BLaER1 treated with 17β-estradiol and CSF1 and Interleukin-3, amounts not matched to agents 10 nM and 100 nM (cell line): ENCODE data around the gene BRD3OS.

Experiments
- H3K27ac ChIP-seq, 11 experiments: shearing (Covaris generic); formaldehyde crosslinking; 2 replicates each; pipeline ENCODE4 v1.8.1; 2022
- H3K27me3 ChIP-seq, 11 experiments: shearing (Covaris generic); formaldehyde crosslinking; 2 replicates each; pipeline ENCODE4 v1.8.1; 2022
- H3K36me3 ChIP-seq, 11 experiments: shearing (Covaris generic); formaldehyde crosslinking; 2 replicates each; pipeline ENCODE4 v1.8.1; 2022
- H3K4me1 ChIP-seq, 10 experiments: shearing (Covaris generic); formaldehyde crosslinking; 2 replicates each; pipeline ENCODE4 v1.8.1; 2022
- H3K4me2 ChIP-seq, 11 experiments: shearing (Covaris generic); formaldehyde crosslinking; 2 replicates each; pipeline ENCODE4 v1.8.1; 2022
- H3K4me3 ChIP-seq, 10 experiments: shearing (Covaris generic); formaldehyde crosslinking; 2 replicates each; pipeline ENCODE4 v1.8.1; 2022
- H3K9ac ChIP-seq, 11 experiments: shearing (Covaris generic); formaldehyde crosslinking; 2 replicates each; pipeline ENCODE4 v1.8.1; 2022
- H3K9me3 ChIP-seq, 11 experiments: shearing (Covaris generic); formaldehyde crosslinking; replicated peaks in 1 of 11; 2 replicates each; pipeline ENCODE4 v1.8.1; 2022
- H4K20me1 ChIP-seq, 11 experiments: shearing (Covaris generic); formaldehyde crosslinking; 2 replicates each; pipeline ENCODE4 v1.8.1; 2022
- Cebpa-rat ChIP-seq, 11 experiments: shearing (Covaris generic); IDR thresholded peaks; 2 replicates each; pipeline ENCODE4 v1.8.1; 2022

Gene BRD3OS

GRCh38 chr9:134048582-134048968, 23.3 kb downstream of the BRD3OS start:
- peaks cover 14 to 17% (median 15%) of the 10 kb centered on the region in 10 experiments for H3K4me1 ChIP-seq
- no peak overlapping the region for H3K9ac ChIP-seq
- H3K4me2 ChIP-seq: no peak overlapping the region
- H3K4me3 ChIP-seq: no peak overlapping the region
- TF ChIP-seq Cebpa-rat (IDR thresholded peaks at IDR 0.05): no peak
- peaks cover 91 to 96% (median 95%) of the 10 kb centered on the region in 11 experiments for H3K36me3 ChIP-seq
- no peaks in the 10 kb centered on the region for H3K27me3 ChIP-seq
- H3K9me3 ChIP-seq: no peaks in the 10 kb centered on the region
- H4K20me1 ChIP-seq: peaks cover 45 to 99% (median 86%) of the 10 kb centered on the region in 11 experiments
- peak overlapping the region in 1 of 11 experiments; percentile 15; a peak in 1 of 22 replicates for H3K27ac ChIP-seq

DNA sequence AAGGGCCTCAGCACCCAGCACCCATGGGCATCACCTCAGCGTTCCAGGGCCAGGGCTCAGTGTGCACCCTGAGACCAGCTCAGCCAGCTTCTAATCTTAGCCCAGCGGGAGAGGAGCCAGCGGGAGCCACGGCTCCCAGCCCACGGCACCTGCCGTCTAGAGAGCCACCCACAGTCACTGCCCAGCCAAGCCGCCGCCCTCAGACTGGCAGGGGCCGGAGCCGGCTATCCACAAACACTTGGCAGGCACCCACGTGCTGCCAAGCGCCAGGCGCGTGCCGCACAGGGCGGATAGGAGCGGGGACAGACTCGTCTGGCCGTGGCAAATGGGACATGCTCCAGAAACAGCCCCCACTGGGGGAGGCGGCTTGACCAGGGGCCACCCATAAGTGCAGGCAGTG, 24.0 kb downstream of the BRD3OS start:
- no peak overlapping the region for H3K4me2 ChIP-seq

GRCh38 chr9:134049772-134050588, 24.7 kb downstream of the BRD3OS start:
- Histone ChIP-seq H3K27ac (peak overlapping the region in 1 of 11 experiments; percentile 31; a peak in 1 of 22 replicates), H3K9me3 (no peaks in the 10 kb centered on the region), H4K20me1 (peaks cover 59 to 100% (median 86%) of the 10 kb centered on the region in 11 experiments), H3K36me3 (peaks cover 77 to 82% (median 81%) of the 10 kb centered on the region in 11 experiments), H3K27me3 (no peaks in the 10 kb centered on the region), H3K9ac (no peak overlapping the region), H3K4me2 (no peak overlapping the region), H3K4me1 (peaks cover 28 to 31% (median 29%) of the 10 kb centered on the region in 10 experiments), H3K4me3 (no peak overlapping the region)
- TF ChIP-seq Cebpa-rat (IDR thresholded peaks at IDR 0.05): no peak

More for the DNA sequence above, 24.0 kb downstream of the BRD3OS start:
- Histone ChIP-seq H3K4me1 (peaks cover 20 to 23% (median 22%) of the 10 kb centered on the region in 10 experiments), H3K27me3 (no peaks in the 10 kb centered on the region), H3K36me3 (peaks cover 85 to 89% (median 89%) of the 10 kb centered on the region in 11 experiments), H3K4me3 (no peak overlapping the region), H3K9ac (no peak overlapping the region), H3K27ac (peak overlapping the region in 1 of 11 experiments; percentile 15; a peak in 1 of 22 replicates), H3K9me3 (no peaks in the 10 kb centered on the region), H4K20me1 (peaks cover 52 to 99% (median 86%) of the 10 kb centered on the region in 11 experiments)
- TF ChIP-seq Cebpa-rat (IDR thresholded peaks at IDR 0.05): no peak

GRCh38 chr9:134050726-134051125, 25.4 kb downstream of the BRD3OS start:
- Histone ChIP-seq H4K20me1 (peaks cover 67 to 100% (median 88%) of the 10 kb centered on the region in 11 experiments), H3K27ac (no peak overlapping the region; a peak in 1 of 22 replicates), H3K36me3 (peaks cover 70 to 74% (median 74%) of the 10 kb centered on the region in 11 experiments), H3K4me1 (peaks cover 35 to 38% (median 37%) of the 10 kb centered on the region in 10 experiments), H3K9ac (no peak overlapping the region; a peak in 1 of 22 replicates), H3K27me3 (no peaks in the 10 kb centered on the region), H3K9me3 (no peaks in the 10 kb centered on the region), H3K4me2 (no peak overlapping the region), H3K4me3 (no peak overlapping the region)
- TF ChIP-seq Cebpa-rat (IDR thresholded peaks at IDR 0.05): no peak

DNA sequence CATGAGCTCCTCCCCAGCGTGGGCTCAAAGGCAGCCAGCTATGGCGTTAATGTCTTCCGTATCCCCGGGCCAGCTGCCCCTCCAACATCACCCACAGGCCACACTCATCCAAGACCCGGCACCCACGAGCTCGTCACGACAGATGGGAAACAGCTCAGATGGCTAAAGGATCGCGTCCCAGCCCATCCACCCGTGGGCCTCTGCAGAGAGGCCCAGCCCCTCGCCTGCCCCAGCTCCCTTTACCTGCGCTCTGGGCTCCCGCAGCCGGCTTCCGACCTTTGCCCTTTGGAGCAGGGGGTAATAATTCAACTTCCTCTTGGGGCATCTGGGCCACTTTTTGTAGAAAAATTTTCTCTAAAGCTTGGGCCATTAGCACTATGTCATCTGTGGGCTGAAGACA, 26.0 kb downstream of the BRD3OS start:
- Histone ChIP-seq H3K4me2 (no peak overlapping the region), H3K4me3 (no peak overlapping the region), H3K27ac (no peak overlapping the region; a peak in 1 of 22 replicates), H3K9ac (no peak overlapping the region), H4K20me1 (peaks cover 73 to 100% (median 88%) of the 10 kb centered on the region in 11 experiments), H3K27me3 (no peaks in the 10 kb centered on the region), H3K36me3 (peaks cover 64 to 68% (median 68%) of the 10 kb centered on the region in 11 experiments), H3K4me1 (peaks cover 41 to 44% (median 43%) of the 10 kb centered on the region in 10 experiments), H3K9me3 (no peaks in the 10 kb centered on the region)
- no peak for TF ChIP-seq Cebpa-rat (IDR thresholded peaks at IDR 0.05)

DNA sequence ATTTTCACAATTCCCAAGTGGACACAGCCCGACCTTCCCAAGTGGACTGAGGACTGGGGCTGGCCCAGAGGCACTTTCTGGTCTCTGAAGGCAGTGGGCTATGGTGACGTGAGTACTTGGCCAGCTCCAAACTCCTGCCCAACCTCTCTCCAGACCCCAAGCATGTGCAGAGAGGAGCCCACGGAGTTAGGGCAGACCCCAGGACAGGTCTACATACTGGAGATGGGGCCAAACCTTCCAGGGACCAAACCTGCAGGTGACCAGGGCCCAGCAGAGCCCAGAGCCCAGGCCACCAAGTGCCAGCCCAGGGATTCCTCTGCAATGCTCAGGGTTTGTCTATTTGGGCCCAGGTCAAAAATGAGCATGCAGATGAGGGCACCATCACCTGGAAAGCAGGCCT, 27.2 kb downstream of the BRD3OS start:
- peaks cover 73 to 100% (median 90%) of the 10 kb centered on the region in 11 experiments for H4K20me1 ChIP-seq
- TF ChIP-seq Cebpa-rat (IDR thresholded peaks at IDR 0.05): no peak
- peaks cover 49 to 56% (median 55%) of the 10 kb centered on the region in 10 experiments for H3K4me1 ChIP-seq

DNA sequence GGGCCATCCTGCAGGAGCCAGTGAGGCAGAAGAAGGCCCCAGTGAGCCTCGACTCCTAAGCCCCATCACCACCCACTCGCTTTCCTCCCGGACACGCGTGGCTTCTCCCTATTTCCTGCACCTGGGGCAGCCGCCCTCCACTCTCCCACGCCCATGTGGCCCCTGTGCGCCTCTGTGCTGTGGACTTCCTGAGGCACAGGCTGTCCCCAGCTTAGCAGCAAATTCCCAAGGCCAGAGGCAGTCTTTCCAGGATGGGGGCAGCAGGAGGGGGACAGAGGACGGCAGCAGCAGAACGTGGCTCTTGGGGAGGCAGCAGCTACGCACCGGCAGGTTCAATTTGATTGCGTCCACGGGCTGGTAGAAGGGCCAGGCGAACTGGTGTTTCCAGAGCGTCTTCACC, 27.7 kb downstream of the BRD3OS start:
- H4K20me1 ChIP-seq: peaks cover 74 to 100% (median 91%) of the 10 kb centered on the region in 11 experiments
- peak overlapping the region in 10 of 11 experiments; percentile 40 to 70 (median 56); a peak in 18 of 22 replicates for H3K9ac ChIP-seq
- no peak for TF ChIP-seq Cebpa-rat (IDR thresholded peaks at IDR 0.05)
- H3K4me3 ChIP-seq: peak overlapping the region in 7 of 10 experiments; percentile 3 to 35 (median 9); a peak in 2 of 20 replicates
- H3K4me2 ChIP-seq: peak overlapping the region; percentile 86 to 100 (median 95)
- peaks cover 53 to 60% (median 59%) of the 10 kb centered on the region in 10 experiments for H3K4me1 ChIP-seq
- no peaks in the 10 kb centered on the region for H3K27me3 ChIP-seq
- H3K9me3 ChIP-seq: no peaks in the 10 kb centered on the region
- H3K27ac ChIP-seq: peak overlapping the region in 9 of 11 experiments; percentile 42 to 71 (median 57); a peak in 14 of 22 replicates
- H3K36me3 ChIP-seq: peaks cover 47 to 61% (median 52%) of the 10 kb centered on the region in 11 experiments

More for the DNA sequence above, 27.2 kb downstream of the BRD3OS start:
- Histone ChIP-seq H3K9me3 (no peaks in the 10 kb centered on the region), H3K36me3 (peaks cover 52 to 62% (median 56%) of the 10 kb centered on the region in 11 experiments), H3K4me3 (peak overlapping the region in 4 of 10 experiments; percentile 9 to 35 (median 18); a peak in 2 of 20 replicates), H3K4me2 (peak overlapping the region; percentile 86 to 100 (median 95)), H3K27me3 (no peaks in the 10 kb centered on the region), H3K9ac (peak overlapping the region in 8 of 11 experiments; percentile 50 to 70 (median 60); a peak in 15 of 22 replicates), H3K27ac (peak overlapping the region in 6 of 11 experiments; percentile 42 to 71 (median 54); a peak in 10 of 22 replicates)

- Histone ChIP-seq H3K27ac (peak overlapping the region in 10 of 11 experiments; percentile 34 to 71 (median 57); a peak in 19 of 22 replicates), H4K20me1 (peaks cover 75 to 100% (median 94%) of the 10 kb centered on the region in 11 experiments), H3K9ac (peak overlapping the region in 10 of 11 experiments; percentile 40 to 70 (median 56); a peak in 19 of 22 replicates), H3K4me2 (peak overlapping the region; percentile 86 to 100 (median 95)), H3K4me3 (peak overlapping the region in 6 of 10 experiments; percentile 3 to 35 (median 10); a peak in 2 of 20 replicates), H3K4me1 (peaks cover 58 to 65% (median 64%) of the 10 kb centered on the region in 10 experiments), H3K27me3 (no peaks in the 10 kb centered on the region), H3K36me3 (peaks cover 43 to 61% (median 47%) of the 10 kb centered on the region in 11 experiments), H3K9me3 (no peaks in the 10 kb centered on the region)
- no peak for TF ChIP-seq Cebpa-rat (IDR thresholded peaks at IDR 0.05)
These were observed 28.2 kb downstream of the BRD3OS start for GRCh38 chr9:134053401-134053871.
